NCI-H82 treated with DMSO at 0.1 percent for 48 hours (cell line): ENCODE data around the gene FAM3B.

Experiments used
- DNase-seq: peaks from one replicate; lab custom pipeline; 2025; ENCODE audit not compliant: unreplicated experiment; lab: John Stamatoyannopoulos, UW

Gene FAM3B

GRCh38 chr21:41317458-41317857 is 857 bp downstream of the FAM3B start:
- no peak for DNase-seq

- DNase-seq: no peak
Measured at GRCh38 chr21:41318218-41318617, 1.6 kb downstream of the FAM3B start.

- no peak for DNase-seq
Measured at GRCh38 chr21:41319273-41319672, 2.7 kb downstream of the FAM3B start.

GRCh38 chr21:41321211-41321907 is 4.8 kb downstream of the FAM3B start:
- DNase-seq: no peak

- no peak for DNase-seq
Measured at GRCh38 chr21:41321908-41322495, 5.4 kb downstream of the FAM3B start.

- DNase-seq: no peak
Measured at GRCh38 chr21:41322496-41323382, 6.1 kb downstream of the FAM3B start.

GRCh38 chr21:41325138-41325912 is 8.7 kb downstream of the FAM3B start:
- DNase-seq: no peak

GRCh38 chr21:41326414-41327080 is 9.9 kb downstream of the FAM3B start:
- DNase-seq: no peak

- DNase-seq: no peak
Measured at GRCh38 chr21:41327753-41328152, 11.2 kb downstream of the FAM3B start.

- no peak for DNase-seq
Measured at GRCh38 chr21:41328660-41329607, 12.3 kb downstream of the FAM3B start.

GRCh38 chr21:41333752-41334151 is 17.2 kb downstream of the FAM3B start:
- no peak for DNase-seq

- DNase-seq: no peak
Measured at GRCh38 chr21:41337515-41337914, 20.9 kb downstream of the FAM3B start.

GRCh38 chr21:41338455-41338854 is 21.9 kb downstream of the FAM3B start:
- no peak for DNase-seq

GRCh38 chr21:41342035-41342434 is 25.4 kb downstream of the FAM3B start:
- no peak for DNase-seq

GRCh38 chr21:41344146-41344545 is 27.5 kb downstream of the FAM3B start:
- DNase-seq: no peak

- no peak for DNase-seq
Measured at GRCh38 chr21:41345356-41345755, 28.8 kb downstream of the FAM3B start.

- no peak for DNase-seq
Measured at GRCh38 chr21:41345934-41346685, 29.5 kb downstream of the FAM3B start.

GRCh38 chr21:41346758-41347157 is 30.2 kb downstream of the FAM3B start:
- no peak for DNase-seq

GRCh38 chr21:41348434-41348833 is 31.8 kb downstream of the FAM3B start:
- DNase-seq: no peak
